Retinal pigment epithelial cell (primary cell): ENCODE data around the gene SPG7.

Source experiments
- DNase-seq: peaks from one replicate; pipeline ENCODE4 v3.0.0-alpha.2; 2010; ENCODE audit warnings: low read depth
- H3K4me3 ChIP-seq: 2 replicates; pipeline ENCODE4 v1.5.1; 2011; ENCODE audit warnings: mild to moderate bottlenecking, low read length, control low read depth, moderate library complexity
- TF ChIP-seq, protein P1 (sequence below): conservative IDR thresholded peaks from 2 replicates; pipeline ENCODE4 v1.5.1; 2011; ENCODE audit warnings: low read depth, low read length, control low read depth, inconsistent platforms

Gene SPG7

DNA sequence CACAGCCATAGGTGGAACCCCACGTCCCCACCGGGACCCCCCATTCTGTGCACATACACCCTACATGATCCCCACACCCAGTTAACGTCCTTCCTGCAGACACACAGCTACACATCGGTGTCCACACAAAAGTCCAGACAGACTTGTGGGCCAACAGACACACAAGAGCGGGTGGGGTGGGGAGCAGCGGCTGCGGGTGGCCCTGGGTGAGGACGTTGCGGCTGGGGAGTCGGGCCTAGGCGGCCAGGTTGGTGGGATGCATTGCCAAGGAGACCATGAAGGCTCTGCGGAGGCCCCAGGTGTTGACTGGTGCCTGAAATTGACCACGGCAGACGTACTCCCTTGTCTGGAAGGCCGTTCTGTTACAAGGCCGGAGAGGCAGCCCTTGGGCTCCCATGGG, 96.6 kb downstream of the SPG7 start:
- DNase-seq = no peak
- TF ChIP-seq, protein P1, sequence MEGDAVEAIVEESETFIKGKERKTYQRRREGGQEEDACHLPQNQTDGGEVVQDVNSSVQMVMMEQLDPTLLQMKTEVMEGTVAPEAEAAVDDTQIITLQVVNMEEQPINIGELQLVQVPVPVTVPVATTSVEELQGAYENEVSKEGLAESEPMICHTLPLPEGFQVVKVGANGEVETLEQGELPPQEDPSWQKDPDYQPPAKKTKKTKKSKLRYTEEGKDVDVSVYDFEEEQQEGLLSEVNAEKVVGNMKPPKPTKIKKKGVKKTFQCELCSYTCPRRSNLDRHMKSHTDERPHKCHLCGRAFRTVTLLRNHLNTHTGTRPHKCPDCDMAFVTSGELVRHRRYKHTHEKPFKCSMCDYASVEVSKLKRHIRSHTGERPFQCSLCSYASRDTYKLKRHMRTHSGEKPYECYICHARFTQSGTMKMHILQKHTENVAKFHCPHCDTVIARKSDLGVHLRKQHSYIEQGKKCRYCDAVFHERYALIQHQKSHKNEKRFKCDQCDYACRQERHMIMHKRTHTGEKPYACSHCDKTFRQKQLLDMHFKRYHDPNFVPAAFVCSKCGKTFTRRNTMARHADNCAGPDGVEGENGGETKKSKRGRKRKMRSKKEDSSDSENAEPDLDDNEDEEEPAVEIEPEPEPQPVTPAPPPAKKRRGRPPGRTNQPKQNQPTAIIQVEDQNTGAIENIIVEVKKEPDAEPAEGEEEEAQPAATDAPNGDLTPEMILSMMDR = no peak
- no peak overlapping the region for H3K4me3 ChIP-seq

DNA sequence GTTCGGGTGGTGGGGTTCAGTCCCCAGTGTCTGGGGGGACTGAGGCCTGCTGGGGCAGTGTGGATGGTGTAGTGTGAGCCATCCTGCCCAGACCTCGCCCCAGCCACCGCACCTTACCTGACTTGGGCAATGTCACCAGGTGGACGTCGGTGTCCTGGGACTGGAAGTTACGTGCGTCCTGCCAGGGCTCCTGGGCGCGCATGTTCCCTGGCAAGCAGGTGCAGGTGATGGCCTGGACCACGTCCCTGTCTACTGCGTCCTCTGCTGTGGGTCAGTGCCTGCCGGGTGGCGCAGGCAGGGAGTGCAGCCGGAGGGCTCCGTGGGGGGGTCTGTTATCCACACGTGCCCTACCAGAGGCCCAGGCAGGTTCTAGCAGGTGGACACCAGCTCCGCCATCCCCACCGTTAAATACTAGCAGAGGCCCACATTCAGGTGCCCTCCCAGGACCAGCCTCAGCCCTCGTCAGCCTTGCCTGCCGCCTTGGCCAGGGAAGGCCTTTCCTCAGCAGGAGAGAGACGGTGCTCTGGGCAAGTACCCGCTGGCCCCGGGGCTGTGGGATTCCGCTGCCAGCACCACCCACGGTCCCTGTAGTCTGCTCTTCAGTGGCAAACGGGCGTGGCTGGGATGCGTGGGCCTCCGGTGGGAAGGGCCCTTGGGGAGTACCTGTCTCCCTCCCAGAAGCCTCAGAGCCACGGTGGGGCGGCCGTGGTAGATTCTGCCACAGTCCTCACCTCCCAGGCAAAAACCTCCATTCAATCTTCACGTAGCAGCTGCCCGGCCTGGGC, 97.2 kb downstream of the SPG7 start:
- DNase-seq = no peak
- no peak overlapping the region for H3K4me3 ChIP-seq
- TF ChIP-seq, protein P1 = no peak

DNA sequence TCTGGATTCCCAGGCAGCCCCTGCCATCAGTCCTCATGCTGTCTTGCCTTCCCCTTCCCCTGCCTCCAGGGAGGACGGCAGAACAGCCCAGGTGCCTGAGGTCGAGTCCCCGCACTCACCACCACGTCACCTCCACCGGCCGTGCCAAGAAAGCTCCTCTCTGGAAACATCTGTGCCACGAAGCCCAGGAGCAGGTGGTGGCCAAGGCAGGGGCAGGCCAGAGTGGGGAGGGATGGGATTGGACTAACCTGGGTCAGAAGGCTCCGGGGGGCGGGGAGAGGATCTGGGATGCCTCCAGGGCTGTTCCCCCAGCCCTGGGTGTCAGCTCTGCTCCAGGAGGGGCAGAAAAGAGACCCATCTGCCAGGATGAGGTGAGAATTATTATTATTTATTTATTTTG, 97.8 kb downstream of the SPG7 start:
- TF ChIP-seq, protein P1 = no peak
- no peak for DNase-seq
- no peak overlapping the region for H3K4me3 ChIP-seq
